ENCODE results near the gene HGFAC.

HGFAC gene

DNA sequence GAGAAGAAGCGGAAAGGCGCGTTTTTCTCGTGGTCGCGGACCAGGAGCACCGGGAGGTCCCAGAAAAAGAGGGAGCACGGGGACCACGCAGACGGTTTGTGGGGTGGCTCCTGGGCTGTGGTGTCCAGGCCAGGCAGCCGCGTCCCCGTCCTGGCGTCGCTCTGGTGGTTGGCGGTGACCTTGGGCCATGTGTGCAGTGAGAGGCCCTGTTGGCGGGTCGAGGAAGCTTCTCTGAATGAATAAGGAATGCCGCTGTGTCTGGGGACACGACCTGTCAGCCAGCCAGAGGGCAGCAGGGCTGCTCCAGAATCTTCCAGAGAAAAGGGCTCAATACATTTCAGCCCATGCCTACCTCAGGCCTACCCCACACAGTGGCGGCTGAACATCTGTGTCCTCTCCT, 24.3 kb upstream of the HGFAC start:
- CTCF ChIA-PET, result interaction anchor here (0.9 to 1.1 kb wide), 2 partner anchors 47 to 71 kb away, joined by 3 read pairs; no protein-coding TSS in a partner anchor
- DNase-seq (ENCODE audit: low read depth, low spot score), result no peak
- H3K4me3 ChIP-seq (ENCODE audit: low read depth, low read length), result no peak overlapping the region
- TF ChIP-seq, protein P1, sequence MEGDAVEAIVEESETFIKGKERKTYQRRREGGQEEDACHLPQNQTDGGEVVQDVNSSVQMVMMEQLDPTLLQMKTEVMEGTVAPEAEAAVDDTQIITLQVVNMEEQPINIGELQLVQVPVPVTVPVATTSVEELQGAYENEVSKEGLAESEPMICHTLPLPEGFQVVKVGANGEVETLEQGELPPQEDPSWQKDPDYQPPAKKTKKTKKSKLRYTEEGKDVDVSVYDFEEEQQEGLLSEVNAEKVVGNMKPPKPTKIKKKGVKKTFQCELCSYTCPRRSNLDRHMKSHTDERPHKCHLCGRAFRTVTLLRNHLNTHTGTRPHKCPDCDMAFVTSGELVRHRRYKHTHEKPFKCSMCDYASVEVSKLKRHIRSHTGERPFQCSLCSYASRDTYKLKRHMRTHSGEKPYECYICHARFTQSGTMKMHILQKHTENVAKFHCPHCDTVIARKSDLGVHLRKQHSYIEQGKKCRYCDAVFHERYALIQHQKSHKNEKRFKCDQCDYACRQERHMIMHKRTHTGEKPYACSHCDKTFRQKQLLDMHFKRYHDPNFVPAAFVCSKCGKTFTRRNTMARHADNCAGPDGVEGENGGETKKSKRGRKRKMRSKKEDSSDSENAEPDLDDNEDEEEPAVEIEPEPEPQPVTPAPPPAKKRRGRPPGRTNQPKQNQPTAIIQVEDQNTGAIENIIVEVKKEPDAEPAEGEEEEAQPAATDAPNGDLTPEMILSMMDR (IDR thresholded peaks at IDR 0.05; ENCODE audit: insufficient read depth, low read length, missing control alignments), result no peak
- POLR2A ChIA-PET, result no interaction called here

DNA sequence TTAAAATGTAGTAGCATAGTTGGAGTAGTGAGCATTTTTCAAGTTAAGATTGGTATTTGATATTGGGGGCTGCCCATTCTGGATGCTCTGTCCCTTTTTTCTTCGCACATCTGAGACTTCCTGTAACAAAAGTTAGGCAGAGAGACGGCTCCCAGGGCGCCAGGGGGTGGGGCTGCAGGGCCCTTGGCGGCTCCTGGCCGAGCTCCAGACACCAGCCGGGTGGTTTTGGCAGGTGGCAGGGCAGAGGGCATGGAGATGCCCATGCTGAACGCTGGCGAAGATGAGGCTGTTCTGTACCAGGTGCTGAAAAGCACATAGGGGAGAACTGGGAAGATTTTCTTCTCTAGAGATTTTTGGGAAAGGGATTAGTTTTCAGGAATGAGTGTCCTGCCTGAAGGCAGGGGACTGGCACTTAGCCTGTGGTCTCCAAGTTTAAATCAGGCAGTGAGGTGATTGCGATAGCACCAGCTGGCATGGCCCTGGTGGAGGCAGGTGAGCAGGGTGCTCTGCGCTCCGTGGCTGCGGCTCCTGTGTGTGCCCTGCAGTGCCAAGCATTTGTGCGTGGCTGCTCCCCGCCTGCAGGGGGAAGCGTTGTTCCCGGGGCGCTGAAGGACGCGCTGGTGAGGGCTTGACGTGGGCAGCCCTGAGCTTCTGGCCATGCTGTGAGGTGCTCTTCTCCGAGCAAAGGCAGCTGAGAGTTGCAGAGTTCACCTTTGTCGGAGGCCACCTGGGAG, 23.6 kb upstream of the HGFAC start:
- TF ChIP-seq, protein P1 (IDR thresholded peaks at IDR 0.05; ENCODE audit: insufficient read depth, low read length, missing control alignments), result no peak
- ChIA-PET POLR2A (no interaction called here), CTCF (interaction anchor here (1.5 kb wide), 1 partner anchor 8 kb away, joined by 3 read pairs; no protein-coding TSS in a partner anchor)
- no peak for DNase-seq (ENCODE audit: low read depth, low spot score)
- no peak overlapping the region for H3K4me3 ChIP-seq (ENCODE audit: low read depth, low read length)

DNA sequence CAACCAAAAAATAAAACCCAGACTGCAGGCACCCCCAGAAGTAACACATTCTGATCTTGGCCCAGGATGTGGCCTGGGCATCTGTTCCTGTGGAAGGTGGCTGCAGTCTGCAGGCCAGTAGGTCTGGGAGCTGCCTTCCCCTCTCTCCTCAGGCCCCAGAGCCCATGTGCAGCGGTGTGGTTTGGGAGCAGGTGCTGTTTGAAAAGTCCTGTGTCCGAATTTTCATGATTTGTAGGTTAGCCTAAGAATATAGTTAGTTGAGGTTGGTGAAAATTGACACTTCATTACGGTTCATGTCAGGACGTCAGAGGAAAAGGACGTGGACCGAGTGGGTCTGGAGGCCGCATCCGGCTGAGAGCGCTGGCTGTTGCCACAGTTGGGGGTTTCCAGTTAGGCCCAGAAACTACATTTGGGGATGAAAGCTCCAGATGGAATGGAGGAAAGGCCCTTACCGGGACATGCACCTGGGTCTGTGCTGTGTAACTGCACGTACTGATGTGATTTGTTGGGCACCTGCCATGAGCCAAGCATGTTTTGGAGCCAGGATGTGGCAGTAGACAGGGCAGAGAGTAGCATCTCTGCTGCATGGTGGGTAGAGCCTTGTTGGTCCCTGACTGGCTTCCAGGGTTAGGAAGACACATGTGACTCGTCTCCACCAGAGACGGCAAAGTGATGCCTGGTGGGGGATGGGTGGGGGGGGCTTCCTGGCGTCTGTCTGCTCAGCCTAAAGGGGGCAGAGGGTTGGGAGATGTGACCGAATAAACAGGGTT, 21.7 kb upstream of the HGFAC start:
- POLR2A ChIA-PET, result no interaction called here
- TF ChIP-seq, protein P1 (IDR thresholded peaks at IDR 0.05; ENCODE audit: insufficient read depth, low read length, missing control alignments), result no peak
- no peak for DNase-seq (ENCODE audit: low read depth, low spot score)
- CTCF ChIA-PET, result interaction anchor here (0.9 to 2.1 kb wide), 2 partner anchors 10 to 62 kb away, joined by 3 to 7 read pairs; no protein-coding TSS in a partner anchor
- H3K4me3 ChIP-seq (ENCODE audit: low read depth, low read length), result no peak overlapping the region

DNA sequence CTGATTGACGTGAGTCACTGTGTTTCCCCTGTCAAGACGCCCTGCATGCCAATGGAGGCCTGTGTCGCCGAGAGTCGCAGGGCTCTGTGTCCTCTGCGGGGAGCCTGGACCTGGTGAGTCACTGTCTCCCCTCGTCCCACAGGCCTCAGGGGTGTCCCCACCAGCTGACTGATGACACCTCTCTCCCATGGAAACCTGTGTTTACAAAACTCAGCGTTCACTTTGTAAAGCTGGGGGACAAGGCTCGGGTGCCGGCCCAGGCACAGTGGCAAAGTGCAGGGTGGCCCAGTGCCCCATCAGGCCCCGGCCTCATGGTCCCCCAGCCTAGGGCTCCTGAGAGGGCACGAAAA, 21.2 kb upstream of the HGFAC start:
- TF ChIP-seq, protein P1 (IDR thresholded peaks at IDR 0.05; ENCODE audit: insufficient read depth, low read length, missing control alignments), result no peak
- POLR2A ChIA-PET, result no interaction called here
- H3K4me3 ChIP-seq (ENCODE audit: low read depth, low read length), result no peak overlapping the region
- DNase-seq (ENCODE audit: low read depth, low spot score), result no peak
- CTCF ChIA-PET, result interaction anchor here (2.1 kb wide), 1 partner anchor 9 kb away, joined by 7 read pairs; no protein-coding TSS in a partner anchor

DNA sequence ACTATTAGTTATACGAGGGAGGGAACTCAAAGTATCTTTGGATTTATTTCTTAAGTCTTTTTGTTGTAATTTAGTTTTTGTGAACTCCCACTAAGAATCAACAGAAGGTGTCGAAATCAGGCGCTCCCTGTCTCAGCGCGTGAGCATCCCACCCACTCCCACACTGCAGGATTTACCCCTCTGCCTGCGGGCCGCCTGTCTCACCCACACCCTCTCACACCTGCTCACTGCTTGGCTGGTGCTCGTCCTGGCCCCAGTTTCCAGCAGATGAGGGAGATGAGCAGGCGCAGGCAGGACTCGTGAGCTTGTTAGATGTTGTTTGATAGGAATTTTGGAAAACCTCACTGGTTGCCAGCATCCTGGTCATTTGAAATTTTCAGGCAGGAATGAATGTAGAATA, 20.8 kb upstream of the HGFAC start:
- DNase-seq (ENCODE audit: low read depth, low spot score), result no peak
- TF ChIP-seq, protein P1 (IDR thresholded peaks at IDR 0.05; ENCODE audit: insufficient read depth, low read length, missing control alignments), result no peak
- POLR2A ChIA-PET, result no interaction called here
- no peak overlapping the region for H3K4me3 ChIP-seq (ENCODE audit: low read depth, low read length)
- CTCF ChIA-PET, result interaction anchor here (2.1 kb wide), 1 partner anchor 9 kb away, joined by 7 read pairs; no protein-coding TSS in a partner anchor

DNA sequence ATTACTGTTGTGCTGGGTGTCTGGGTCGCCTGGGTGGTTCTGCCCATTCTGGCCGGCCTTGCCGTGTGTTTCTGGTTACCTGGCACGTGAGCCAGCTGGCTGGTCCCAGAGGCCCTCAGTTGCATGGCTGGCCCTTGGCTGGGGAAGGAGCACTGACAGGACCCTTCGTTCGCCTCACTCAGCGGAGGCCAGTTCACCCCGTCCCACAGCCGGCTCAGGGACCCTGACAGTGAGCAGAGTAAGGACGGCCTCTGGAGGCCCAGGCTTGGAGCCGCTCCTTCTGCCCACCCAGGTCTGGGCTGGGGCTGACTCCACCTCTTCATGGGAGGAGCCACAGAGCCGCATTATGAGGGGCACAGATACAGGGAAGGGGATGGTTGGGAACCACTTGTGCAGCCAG, 20.3 kb upstream of the HGFAC start:
- DNase-seq (ENCODE audit: low read depth, low spot score), result no peak
- POLR2A ChIA-PET, result no interaction called here
- H3K4me3 ChIP-seq (ENCODE audit: low read depth, low read length), result no peak overlapping the region
- CTCF ChIA-PET, result interaction anchor here (2.1 kb wide), 1 partner anchor 8 kb away, joined by 7 read pairs; no protein-coding TSS in a partner anchor
- TF ChIP-seq, protein P1 (IDR thresholded peaks at IDR 0.05; ENCODE audit: insufficient read depth, low read length, missing control alignments), result no peak

All from AG04449 (cell line).